Stimulated activated naive CD4-positive, alpha-beta T cell (primary cell): Measurements from ENCODE around the gene MLLT10.
A peak's percentile ranks its signal among the peaks of the same experiment; 100 is the strongest.

Experiments used
- DNase-seq, 6 experiments: peaks; one replicate each; lab custom pipeline; 2025; lab: John Stamatoyannopoulos, UW

MLLT10 gene

DNA sequence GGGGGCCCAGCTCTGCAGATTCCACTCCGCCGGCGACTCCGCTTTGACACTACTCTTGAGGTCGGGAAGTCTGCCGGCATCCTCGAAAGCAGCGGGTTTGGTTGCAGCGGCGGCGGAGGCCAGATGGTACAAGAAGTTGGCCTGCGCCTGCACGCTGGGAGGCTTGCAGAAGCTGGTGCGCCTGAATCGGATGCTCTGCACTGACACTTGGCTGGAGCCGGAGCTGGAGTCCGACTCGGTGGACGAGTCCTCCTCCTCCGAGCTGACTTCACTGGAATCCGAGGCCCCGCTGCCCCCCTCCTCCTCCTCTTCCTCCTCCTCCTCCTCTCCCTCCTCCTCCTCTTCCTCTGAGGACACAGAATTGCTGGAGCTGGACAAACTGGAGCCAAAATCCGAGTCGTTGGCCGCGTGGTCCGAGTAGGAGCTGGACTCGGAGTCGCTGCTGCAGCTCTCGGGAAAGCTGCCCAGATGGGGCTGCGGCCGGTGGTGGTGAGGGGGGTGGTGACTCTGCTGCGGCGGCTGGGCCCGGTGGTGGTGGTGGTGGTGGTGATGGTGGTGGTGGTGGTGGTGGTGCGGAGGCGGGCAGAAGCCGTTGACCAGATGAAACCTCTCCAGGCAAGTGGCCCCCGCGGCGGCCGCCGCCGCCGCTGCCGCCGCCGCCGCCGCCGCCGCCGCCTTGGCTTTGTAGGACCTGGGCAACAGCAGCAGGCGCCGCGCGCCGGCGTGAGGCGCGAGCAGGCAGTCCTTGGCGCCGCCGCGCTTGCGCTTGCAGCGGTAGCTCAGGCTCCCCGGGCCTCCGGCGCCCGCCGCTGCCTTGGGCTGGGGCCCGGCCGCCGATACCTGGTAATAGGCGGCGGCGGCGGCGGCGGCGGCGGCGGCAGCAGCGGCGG is 17.5 kb upstream of the MLLT10 start:
- DNase-seq: peak in 4 of 6 experiments; percentile 25 to 57 (median 44)

DNA sequence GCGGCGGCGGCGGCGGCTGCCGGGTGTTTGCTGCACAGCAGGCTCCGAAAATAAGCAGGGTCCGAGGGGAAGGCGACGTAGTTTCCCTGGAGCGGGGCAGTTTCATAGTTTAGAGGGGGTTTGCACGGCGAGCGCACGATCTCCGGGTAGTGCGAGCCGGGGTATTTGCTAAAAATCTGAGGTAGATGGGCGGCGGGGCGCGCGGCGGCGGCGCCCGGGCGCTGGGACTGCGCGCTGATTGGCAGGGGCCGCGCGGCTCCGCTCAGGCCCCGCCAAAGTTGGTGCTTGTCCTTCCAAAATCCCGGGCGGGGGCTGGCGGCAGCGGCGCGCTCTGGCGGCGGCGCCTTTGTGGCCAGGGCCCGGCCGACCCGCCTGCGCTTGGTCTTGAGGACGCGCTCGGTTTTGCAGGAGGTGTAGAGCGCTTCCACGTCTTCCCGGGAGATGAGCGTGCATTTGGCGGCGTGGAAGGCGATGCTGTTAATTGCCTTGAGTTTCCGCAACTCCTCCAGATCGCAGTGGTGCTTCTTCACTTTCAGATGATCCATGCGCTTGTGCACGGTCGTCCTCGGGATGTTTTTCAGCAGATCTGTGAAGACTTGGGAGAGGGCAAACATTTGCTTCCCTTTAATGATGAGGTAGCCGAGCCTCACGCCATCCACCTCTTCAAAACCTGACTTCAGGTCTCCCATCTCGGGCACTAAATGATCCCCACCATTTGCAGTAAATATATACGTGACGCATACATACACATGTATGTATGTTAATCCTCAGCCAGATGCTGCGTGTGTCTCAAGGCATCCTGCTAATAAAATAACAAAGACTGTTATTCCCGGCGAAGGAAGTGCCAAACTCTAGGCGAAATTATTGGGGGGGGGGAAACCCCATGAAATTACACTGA is 16.6 kb upstream of the MLLT10 start:
- peak in 3 of 6 experiments; percentile 37 to 57 (median 42) for DNase-seq

DNA sequence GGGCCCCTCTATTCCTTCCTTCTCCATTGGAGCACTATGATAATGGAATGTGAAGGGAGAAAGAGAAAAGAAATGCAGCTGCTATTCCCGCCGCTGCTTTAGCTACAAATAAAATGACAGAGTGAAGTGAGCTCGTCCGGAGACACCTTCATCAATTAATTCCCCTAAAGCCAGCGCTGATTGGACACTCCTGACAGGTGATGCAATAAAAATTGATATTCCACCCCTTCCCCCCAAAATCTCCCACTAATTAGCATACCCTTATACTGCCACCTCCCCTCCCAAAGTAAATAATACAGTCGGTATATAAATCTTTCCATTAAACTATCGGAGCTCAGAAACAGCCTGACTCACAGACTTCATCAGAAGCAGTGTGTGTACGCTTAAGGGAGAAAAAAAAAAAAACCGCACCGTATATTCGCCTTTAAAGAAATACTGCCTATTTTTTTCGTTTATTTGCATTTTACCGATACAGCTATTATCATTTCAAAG is 15.8 kb upstream of the MLLT10 start:
- peak in 2 of 6 experiments; percentile 23 to 44 for DNase-seq

GRCh38 chr10:21518641-21519396 is 15.2 kb upstream of the MLLT10 start:
- peak in 1 of 6 experiments; percentile 44 for DNase-seq

GRCh38 chr10:21519397-21519933 is 14.6 kb upstream of the MLLT10 start:
- DNase-seq: no peak

GRCh38 chr10:21519941-21520436 is 14.0 kb upstream of the MLLT10 start:
- DNase-seq: peak in 1 of 6 experiments; percentile 22

GRCh38 chr10:21520509-21520908 is 13.5 kb upstream of the MLLT10 start:
- no peak for DNase-seq

DNA sequence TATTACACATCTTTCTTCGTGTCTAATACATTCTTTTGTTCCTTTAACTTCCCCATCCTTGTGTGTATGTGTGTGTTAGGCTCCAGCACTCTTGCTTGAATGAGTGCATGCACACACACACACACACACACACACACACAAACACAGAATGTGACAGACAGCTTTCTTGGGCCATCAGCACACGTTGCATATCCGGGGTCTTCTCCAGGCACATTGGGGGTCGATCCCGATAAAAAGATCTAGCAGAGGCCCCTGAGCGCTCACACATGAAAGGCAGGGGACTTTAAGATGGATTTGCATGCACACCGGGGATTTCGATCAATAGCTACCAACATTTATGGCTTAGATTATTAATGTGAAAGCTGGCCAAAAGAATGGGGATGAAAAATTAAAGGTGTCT is 13.1 kb upstream of the MLLT10 start:
- DNase-seq: no peak

DNA sequence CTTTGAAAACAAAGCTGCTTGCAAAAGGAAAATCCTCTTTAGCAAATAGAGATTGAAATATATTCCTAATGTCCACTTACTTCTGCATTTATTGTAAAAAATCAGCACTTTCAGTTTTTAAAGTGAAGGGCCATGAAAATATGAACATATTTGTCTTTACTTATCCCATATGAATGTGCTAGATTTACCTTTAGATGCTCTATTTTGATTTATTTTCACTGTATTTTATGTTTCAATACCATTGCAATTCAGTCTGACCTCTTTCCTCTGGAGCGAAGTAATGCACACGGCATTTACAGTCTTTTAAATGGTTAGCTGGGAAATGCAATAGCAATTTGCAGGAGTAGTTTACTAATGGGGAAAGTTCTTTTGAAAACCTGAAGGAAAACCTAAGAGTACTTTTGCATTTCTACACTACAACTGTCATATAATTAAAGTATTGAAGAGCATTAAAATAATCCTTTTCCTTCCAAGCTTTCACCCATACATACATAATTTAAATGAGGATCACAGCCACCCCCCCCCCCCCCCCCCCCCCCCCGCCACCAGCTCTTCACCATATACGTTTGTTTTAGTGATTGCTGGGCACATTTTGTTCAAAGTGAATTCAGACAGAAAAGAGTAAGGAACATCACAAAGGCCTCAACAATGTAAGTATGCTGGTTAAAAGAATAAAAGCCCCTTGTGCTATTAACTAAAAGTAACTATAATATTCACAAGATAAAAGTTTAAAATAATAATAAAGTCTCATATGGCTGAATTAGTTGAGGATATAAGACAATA is 12.1 kb upstream of the MLLT10 start:
- DNase-seq: no peak

GRCh38 chr10:21522631-21523406 is 11.2 kb upstream of the MLLT10 start:
- no peak for DNase-seq

DNA sequence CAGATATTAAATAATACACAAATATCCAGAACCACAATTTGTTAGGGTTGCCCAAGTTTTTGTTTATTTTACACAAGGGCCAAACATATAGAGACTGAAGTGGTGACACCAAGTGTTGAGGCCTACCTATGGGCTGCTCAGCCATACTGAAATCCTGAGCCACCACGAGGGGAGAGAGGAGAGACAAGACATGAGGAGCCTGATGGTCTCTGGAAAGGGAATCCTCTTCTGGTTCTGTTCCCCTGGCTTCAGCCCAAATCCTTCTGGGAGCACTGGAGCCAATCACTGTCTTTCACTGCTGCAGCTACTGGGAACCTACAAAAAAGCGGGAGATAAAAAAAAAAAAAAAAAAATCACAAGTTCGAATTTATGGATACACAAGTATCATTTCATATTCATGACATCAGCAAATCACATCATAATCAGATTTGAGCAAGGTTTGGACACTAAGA is 10.4 kb upstream of the MLLT10 start:
- no peak for DNase-seq

DNA sequence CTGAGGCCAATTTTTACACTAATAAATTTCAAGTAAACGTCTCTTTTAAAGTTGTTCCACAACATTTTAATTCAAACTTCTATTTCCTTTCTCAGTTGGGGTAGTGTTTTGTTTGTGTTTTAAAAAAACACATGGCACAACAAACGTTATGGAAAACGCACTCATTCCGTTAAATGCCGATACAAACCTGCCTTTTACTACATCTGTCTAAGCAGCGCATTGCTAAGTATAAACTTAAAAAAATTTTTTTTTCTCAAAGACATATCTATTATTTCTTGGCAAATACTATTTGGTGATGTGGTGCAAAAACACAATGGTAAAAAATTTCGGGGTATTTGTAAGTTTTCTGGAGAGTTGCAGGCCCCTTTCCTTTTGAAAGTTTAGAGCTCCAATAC is 9.9 kb upstream of the MLLT10 start:
- DNase-seq: no peak

GRCh38 chr10:21524526-21525366 is 9.3 kb upstream of the MLLT10 start:
- DNase-seq: peak in 2 of 6 experiments; percentile 25 to 56

DNA sequence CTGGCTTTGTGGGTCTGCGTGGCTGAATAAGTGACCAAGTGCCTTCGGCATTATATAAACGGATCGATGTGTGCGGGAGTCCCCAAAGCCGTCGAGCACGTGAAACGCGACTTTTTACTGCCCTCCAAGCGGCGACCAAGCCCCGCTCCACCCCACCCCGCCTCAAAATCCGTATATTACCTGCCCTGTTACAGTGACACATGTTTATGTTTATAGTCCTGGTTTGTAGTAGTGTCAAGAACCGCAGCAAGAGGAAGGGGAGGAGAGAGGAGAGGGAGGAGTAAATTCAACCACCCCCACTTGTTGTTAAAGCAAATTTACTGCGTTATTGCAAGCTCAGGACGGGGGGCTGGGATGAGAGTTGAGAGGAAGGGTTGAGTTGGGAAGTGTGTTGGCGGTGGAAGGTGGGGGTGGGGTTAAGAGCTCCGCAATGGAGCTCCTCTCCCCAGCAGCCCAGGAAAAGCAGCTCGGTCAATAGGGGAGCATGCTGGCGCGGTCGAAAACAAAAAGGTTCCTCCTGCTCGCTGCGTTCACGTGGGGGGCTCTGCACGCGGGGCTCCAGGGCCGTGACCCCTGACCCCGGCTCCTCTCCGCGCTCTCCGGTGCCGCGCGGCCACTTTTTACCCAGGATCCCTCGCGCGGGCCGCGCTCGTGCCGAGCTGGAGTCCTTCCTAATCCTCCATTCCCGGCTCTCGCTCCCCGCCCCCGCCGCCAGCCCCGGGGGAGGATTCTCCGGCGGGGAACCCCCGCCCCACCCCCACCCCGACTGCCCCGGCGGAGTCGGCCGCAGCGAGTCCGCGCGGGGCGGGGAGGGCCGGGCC is 8.5 kb upstream of the MLLT10 start, which contains the start of gene SKIDA1:
Gene SKIDA1, minus strand, starts transcription at position 316 of the 821 bp plus-strand sequence. CDS start 7,860 bp downstream, outside the sequence.
- DNase-seq: peak; percentile 22 to 72 (median 56)

DNA sequence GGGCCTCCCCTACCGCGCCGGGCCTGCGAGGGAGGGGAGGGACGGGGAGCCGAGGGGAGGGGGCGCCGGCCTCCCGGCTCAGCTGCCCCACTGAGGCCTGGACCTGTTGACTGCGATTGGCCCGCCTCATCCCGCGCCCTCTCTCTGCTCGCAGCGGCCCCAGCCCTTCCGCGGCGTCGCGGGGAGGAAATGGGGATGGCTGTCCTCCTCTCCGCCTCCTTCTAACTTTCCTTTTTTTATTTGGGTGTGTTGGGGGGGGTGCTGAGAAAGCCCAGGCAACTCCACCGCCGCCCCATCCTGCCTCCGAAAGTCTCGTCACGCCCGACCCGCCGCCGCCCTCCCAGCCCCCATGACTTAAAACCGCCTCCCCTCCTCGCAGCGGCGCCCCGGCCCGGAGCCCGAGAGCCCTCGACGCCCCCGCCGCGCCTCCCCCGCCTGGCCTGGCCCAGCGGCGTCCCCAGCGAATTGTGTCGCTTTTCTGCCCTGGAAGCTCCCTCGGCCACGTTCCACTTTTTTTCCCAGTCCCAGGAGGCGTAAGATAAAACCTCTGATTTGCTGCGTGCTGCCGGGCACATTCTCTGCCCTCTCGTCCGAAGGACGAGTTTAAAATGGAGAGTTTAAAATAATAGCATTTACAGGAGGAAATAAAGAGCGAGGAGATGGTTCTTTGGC is 7.7 kb upstream of the MLLT10 start:
- peak; percentile 24 to 68 (median 47) for DNase-seq

- DNase-seq: peak in 4 of 6 experiments; percentile 19 to 51 (median 38)
Measured at GRCh38 chr10:21526860-21527597, 7.0 kb upstream of the MLLT10 start.
